ENCODE results near the gene STAC3. TPM values are rescaled to one million over a fixed set of nuclear protein-coding genes. Genes with fewer than 3 reads are reported as not detected.
A peak's percentile ranks its signal among the peaks of the same experiment; 100 is the strongest.

STAC3 gene
- total RNA-seq, 1 donor from 2014 or later: 3.3 TPM

GRCh38 chr12:57270966-57271470 lies 20.0 kb upstream of the STAC3 start:
- DNase-seq (ENCODE audit: low spot score): no peak
- TF ChIP-seq CTCF (IDR thresholded peaks at IDR 0.05; ENCODE audit: unreplicated experiment): no peak
- peaks cover 27% of the 10 kb centered on the region for H3K4me1 Mint-ChIP-seq (ENCODE audit: unreplicated experiment)
- peaks cover 12% of the 10 kb centered on the region for H3K36me3 Mint-ChIP-seq (ENCODE audit: low read depth, unreplicated experiment)
- H3K9me3 Mint-ChIP-seq (ENCODE audit: unreplicated experiment): no peaks in the 10 kb centered on the region
- H3K27ac Mint-ChIP-seq (ENCODE audit: unreplicated experiment): peak overlapping the region; percentile 54
- H3K27me3 Mint-ChIP-seq (ENCODE audit: unreplicated experiment): no peaks in the 10 kb centered on the region
- H3K4me3 Mint-ChIP-seq (ENCODE audit: unreplicated experiment): peak overlapping the region; percentile 5

- no peak overlapping the region for H3K27ac Mint-ChIP-seq (ENCODE audit: unreplicated experiment)
- H3K27me3 Mint-ChIP-seq (ENCODE audit: unreplicated experiment): no peaks in the 10 kb centered on the region
- no peak overlapping the region for H3K4me3 Mint-ChIP-seq (ENCODE audit: unreplicated experiment)
- H3K36me3 Mint-ChIP-seq (ENCODE audit: low read depth, unreplicated experiment): peaks cover 12% of the 10 kb centered on the region
- no peaks in the 10 kb centered on the region for H3K9me3 Mint-ChIP-seq (ENCODE audit: unreplicated experiment)
- no peak for DNase-seq (ENCODE audit: low spot score)
- peaks cover 26% of the 10 kb centered on the region for H3K4me1 Mint-ChIP-seq (ENCODE audit: unreplicated experiment)
- no peak for TF ChIP-seq CTCF (IDR thresholded peaks at IDR 0.05; ENCODE audit: unreplicated experiment)
These were observed 17.3 kb upstream of the STAC3 start for GRCh38 chr12:57268264-57268663.

GRCh38 chr12:57266681-57267080 lies 15.7 kb upstream of the STAC3 start:
- H3K27me3 Mint-ChIP-seq (ENCODE audit: unreplicated experiment): no peaks in the 10 kb centered on the region
- H3K27ac Mint-ChIP-seq (ENCODE audit: unreplicated experiment): no peak overlapping the region
- H3K36me3 Mint-ChIP-seq (ENCODE audit: low read depth, unreplicated experiment): peaks cover 12% of the 10 kb centered on the region
- no peak for TF ChIP-seq CTCF (IDR thresholded peaks at IDR 0.05; ENCODE audit: unreplicated experiment)
- peaks cover 12% of the 10 kb centered on the region for H3K4me1 Mint-ChIP-seq (ENCODE audit: unreplicated experiment)
- no peaks in the 10 kb centered on the region for H3K9me3 Mint-ChIP-seq (ENCODE audit: unreplicated experiment)
- peak overlapping the region; percentile 34 for H3K4me3 Mint-ChIP-seq (ENCODE audit: unreplicated experiment)
- no peak for DNase-seq (ENCODE audit: low spot score)

GRCh38 chr12:57263096-57263495 lies 12.1 kb upstream of the STAC3 start:
- Mint-ChIP-seq H3K27ac (ENCODE audit: unreplicated experiment) (no peak overlapping the region), H3K4me1 (ENCODE audit: unreplicated experiment) (peaks cover 8% of the 10 kb centered on the region), H3K9me3 (ENCODE audit: unreplicated experiment) (no peaks in the 10 kb centered on the region), H3K36me3 (ENCODE audit: low read depth, unreplicated experiment) (peaks cover 11% of the 10 kb centered on the region), H3K4me3 (ENCODE audit: unreplicated experiment) (no peak overlapping the region), H3K27me3 (ENCODE audit: unreplicated experiment) (no peaks in the 10 kb centered on the region)
- no peak for DNase-seq (ENCODE audit: low spot score)
- TF ChIP-seq CTCF (IDR thresholded peaks at IDR 0.05; ENCODE audit: unreplicated experiment): no peak

GRCh38 chr12:57262126-57262822 lies 11.3 kb upstream of the STAC3 start:
- no peaks in the 10 kb centered on the region for H3K9me3 Mint-ChIP-seq (ENCODE audit: unreplicated experiment)
- H3K4me1 Mint-ChIP-seq (ENCODE audit: unreplicated experiment): peaks cover 8% of the 10 kb centered on the region
- no peaks in the 10 kb centered on the region for H3K27me3 Mint-ChIP-seq (ENCODE audit: unreplicated experiment)
- TF ChIP-seq CTCF (IDR thresholded peaks at IDR 0.05; ENCODE audit: unreplicated experiment): no peak
- H3K36me3 Mint-ChIP-seq (ENCODE audit: low read depth, unreplicated experiment): peaks cover 9% of the 10 kb centered on the region
- no peak overlapping the region for H3K27ac Mint-ChIP-seq (ENCODE audit: unreplicated experiment)
- no peak overlapping the region for H3K4me3 Mint-ChIP-seq (ENCODE audit: unreplicated experiment)
- DNase-seq (ENCODE audit: low spot score): no peak
